ENCODE measurements around the gene SPATA13. TPM values are rescaled to one million over a fixed set of nuclear protein-coding genes. Genes with fewer than 3 reads are reported as not detected.

Gene SPATA13
- total and polyA plus RNA-seq, 2 donors (not counting 1 experiment from before 2014, with no cell fraction given): 11.6 to 24.6 TPM

DNA sequence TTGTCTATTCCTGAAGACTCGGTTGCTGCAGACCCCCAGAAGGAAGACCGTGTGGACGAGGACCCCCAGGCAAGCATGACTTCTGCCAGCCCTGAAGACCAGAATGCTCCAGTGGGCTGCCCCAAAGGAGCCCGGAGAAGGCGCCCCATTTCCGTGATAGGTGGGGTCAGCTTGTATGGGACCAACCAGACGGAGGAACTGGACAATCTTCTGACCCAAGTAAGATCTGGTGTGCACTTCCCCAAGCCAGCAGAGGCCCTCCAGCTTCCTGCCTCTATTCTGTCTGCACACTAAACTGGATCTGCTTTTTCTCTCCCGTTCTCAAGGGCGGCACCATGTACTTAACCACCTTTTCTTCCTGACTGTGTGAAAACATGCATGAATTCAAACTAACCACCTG is 89.1 kb downstream of the SPATA13 start:
- no peak for DNase-seq (ENCODE audit: low read depth in 2 of 2)
- Histone ChIP-seq H2AFZ (ENCODE audit: low read length) (no peak overlapping the region), H3K79me2 (ENCODE audit: control insufficient read depth, insufficient read depth, low read length) (no peaks in the 10 kb centered on the region), H3K9ac (ENCODE audit: insufficient read depth, low read length) (no peak overlapping the region), H3K9me3 (ENCODE audit: control insufficient read depth, insufficient read depth, low read depth, low read length) (no peaks in the 10 kb centered on the region), H3K4me1 (ENCODE audit: control insufficient read depth, extremely low read depth, insufficient read depth, low read length) (no peaks in the 10 kb centered on the region), H3K27ac (ENCODE audit: insufficient read depth, low read length) (no peak overlapping the region), H3K4me3 (replicated peaks in 1 of 4; ENCODE audit: control extremely low read depth in 1 of 4, insufficient read depth in 1 of 4, low read depth in 3 of 4, low read length in 4 of 4) (no peak overlapping the region), H4K20me1 (ENCODE audit: control insufficient read depth, extremely low read depth, insufficient read depth, low read length) (no peaks in the 10 kb centered on the region), H3K36me3 (ENCODE audit: control insufficient read depth, insufficient read depth, low read length) (no peaks in the 10 kb centered on the region), H3K27me3 (ENCODE audit: control insufficient read depth, insufficient read depth, low read length) (no peaks in the 10 kb centered on the region), H3K4me2 (ENCODE audit: extremely low read depth, insufficient read depth, low read length) (no peak overlapping the region)
- TF ChIP-seq EZH2 (IDR thresholded peaks at IDR 0.05; ENCODE audit: low read length, missing control alignments): no peak
- TF ChIP-seq, protein P1, sequence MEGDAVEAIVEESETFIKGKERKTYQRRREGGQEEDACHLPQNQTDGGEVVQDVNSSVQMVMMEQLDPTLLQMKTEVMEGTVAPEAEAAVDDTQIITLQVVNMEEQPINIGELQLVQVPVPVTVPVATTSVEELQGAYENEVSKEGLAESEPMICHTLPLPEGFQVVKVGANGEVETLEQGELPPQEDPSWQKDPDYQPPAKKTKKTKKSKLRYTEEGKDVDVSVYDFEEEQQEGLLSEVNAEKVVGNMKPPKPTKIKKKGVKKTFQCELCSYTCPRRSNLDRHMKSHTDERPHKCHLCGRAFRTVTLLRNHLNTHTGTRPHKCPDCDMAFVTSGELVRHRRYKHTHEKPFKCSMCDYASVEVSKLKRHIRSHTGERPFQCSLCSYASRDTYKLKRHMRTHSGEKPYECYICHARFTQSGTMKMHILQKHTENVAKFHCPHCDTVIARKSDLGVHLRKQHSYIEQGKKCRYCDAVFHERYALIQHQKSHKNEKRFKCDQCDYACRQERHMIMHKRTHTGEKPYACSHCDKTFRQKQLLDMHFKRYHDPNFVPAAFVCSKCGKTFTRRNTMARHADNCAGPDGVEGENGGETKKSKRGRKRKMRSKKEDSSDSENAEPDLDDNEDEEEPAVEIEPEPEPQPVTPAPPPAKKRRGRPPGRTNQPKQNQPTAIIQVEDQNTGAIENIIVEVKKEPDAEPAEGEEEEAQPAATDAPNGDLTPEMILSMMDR (conservative IDR thresholded peaks at IDR 0.05 in 1 of 2, IDR thresholded peaks at IDR 0.05 in 1 of 2; ENCODE audit: low read depth in 1 of 2, low read length in 2 of 2): no peak

DNA sequence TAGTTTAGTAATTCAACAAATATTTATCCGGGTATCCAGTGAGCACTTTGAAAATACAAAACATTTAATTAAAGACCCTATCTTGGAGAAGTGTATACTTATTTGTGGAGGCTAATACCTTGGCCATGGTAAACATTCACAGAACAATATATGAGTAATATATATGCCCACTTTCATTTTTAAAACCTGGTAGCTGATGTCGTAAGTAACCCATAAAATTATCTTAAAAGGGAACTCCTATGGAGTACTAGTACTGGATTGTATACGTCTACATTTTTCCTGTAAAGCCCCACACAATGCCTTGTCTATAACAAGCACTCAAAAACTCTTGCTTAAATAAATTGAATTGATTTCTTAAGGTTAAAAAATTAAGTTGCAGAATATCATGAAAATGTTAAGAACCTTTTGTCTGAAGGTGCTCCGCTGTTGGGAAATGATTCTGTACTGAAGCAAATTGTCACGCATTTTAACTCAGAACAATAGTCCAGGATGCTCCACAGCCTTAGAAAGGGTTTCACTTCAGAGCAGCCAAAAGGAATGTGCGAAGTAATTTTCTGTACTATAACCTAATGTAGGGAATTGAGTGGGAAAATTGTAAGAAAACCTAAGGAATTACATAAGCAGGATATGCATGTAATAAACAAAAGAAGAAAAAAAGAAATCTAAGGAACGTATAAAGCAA is 90.0 kb downstream of the SPATA13 start:
- no peaks in the 10 kb centered on the region for H3K4me1 ChIP-seq (ENCODE audit: control insufficient read depth, extremely low read depth, insufficient read depth, low read length)
- no peaks in the 10 kb centered on the region for H3K27me3 ChIP-seq (ENCODE audit: control insufficient read depth, insufficient read depth, low read length)
- no peak overlapping the region for H3K4me2 ChIP-seq (ENCODE audit: extremely low read depth, insufficient read depth, low read length)
- H3K4me3 ChIP-seq (replicated peaks in 1 of 4; ENCODE audit: control extremely low read depth in 1 of 4, insufficient read depth in 1 of 4, low read depth in 3 of 4, low read length in 4 of 4): no peak overlapping the region
- DNase-seq (ENCODE audit: low read depth in 2 of 2): no peak
- no peaks in the 10 kb centered on the region for H4K20me1 ChIP-seq (ENCODE audit: control insufficient read depth, extremely low read depth, insufficient read depth, low read length)
- H3K79me2 ChIP-seq (ENCODE audit: control insufficient read depth, insufficient read depth, low read length): no peaks in the 10 kb centered on the region
- H3K9me3 ChIP-seq (ENCODE audit: control insufficient read depth, insufficient read depth, low read depth, low read length): no peaks in the 10 kb centered on the region
- no peak overlapping the region for H2AFZ ChIP-seq (ENCODE audit: low read length)
- H3K9ac ChIP-seq (ENCODE audit: insufficient read depth, low read length): no peak overlapping the region
- TF ChIP-seq, protein P1 (conservative IDR thresholded peaks at IDR 0.05 in 1 of 2, IDR thresholded peaks at IDR 0.05 in 1 of 2; ENCODE audit: low read depth in 1 of 2, low read length in 2 of 2): no peak
- TF ChIP-seq EZH2 (IDR thresholded peaks at IDR 0.05; ENCODE audit: low read length, missing control alignments): no peak
- peaks cover 2% of the 10 kb centered on the region for H3K36me3 ChIP-seq (ENCODE audit: control insufficient read depth, insufficient read depth, low read length)
- H3K27ac ChIP-seq (ENCODE audit: insufficient read depth, low read length): no peak overlapping the region

DNA sequence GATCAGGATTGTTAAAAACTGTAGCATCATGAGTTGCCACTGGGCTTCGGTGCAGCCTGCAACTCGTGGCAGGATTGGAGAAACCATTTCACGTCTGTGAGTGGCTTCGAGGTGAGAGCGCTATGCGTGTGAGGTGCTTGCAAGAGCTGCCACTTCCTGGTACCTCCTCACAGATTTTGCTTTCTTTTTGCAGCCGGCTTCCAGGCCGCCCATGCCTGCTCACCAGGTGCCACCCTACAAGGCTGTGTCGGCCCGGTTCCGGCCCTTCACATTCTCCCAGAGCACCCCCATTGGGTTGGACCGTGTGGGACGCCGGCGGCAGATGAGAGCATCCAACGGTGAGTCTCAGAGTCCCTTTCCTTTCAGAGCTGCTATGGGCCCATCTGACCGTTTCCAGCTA is 91.0 kb downstream of the SPATA13 start:
- no peaks in the 10 kb centered on the region for H3K79me2 ChIP-seq (ENCODE audit: control insufficient read depth, insufficient read depth, low read length)
- no peak overlapping the region for H3K4me3 ChIP-seq (replicated peaks in 1 of 4; ENCODE audit: control extremely low read depth in 1 of 4, insufficient read depth in 1 of 4, low read depth in 3 of 4, low read length in 4 of 4)
- H3K4me1 ChIP-seq (ENCODE audit: control insufficient read depth, extremely low read depth, insufficient read depth, low read length): no peaks in the 10 kb centered on the region
- TF ChIP-seq, protein P1 (conservative IDR thresholded peaks at IDR 0.05 in 1 of 2, IDR thresholded peaks at IDR 0.05 in 1 of 2; ENCODE audit: low read depth in 1 of 2, low read length in 2 of 2): no peak
- TF ChIP-seq EZH2 (IDR thresholded peaks at IDR 0.05; ENCODE audit: low read length, missing control alignments): no peak
- no peak overlapping the region for H3K4me2 ChIP-seq (ENCODE audit: extremely low read depth, insufficient read depth, low read length)
- no peak for DNase-seq (ENCODE audit: low read depth in 2 of 2)
- H3K36me3 ChIP-seq (ENCODE audit: control insufficient read depth, insufficient read depth, low read length): peaks cover 2% of the 10 kb centered on the region
- no peak overlapping the region for H2AFZ ChIP-seq (ENCODE audit: low read length)
- H3K9me3 ChIP-seq (ENCODE audit: control insufficient read depth, insufficient read depth, low read depth, low read length): no peaks in the 10 kb centered on the region
- no peak overlapping the region for H3K9ac ChIP-seq (ENCODE audit: insufficient read depth, low read length)
- H4K20me1 ChIP-seq (ENCODE audit: control insufficient read depth, extremely low read depth, insufficient read depth, low read length): no peaks in the 10 kb centered on the region
- no peak overlapping the region for H3K27ac ChIP-seq (ENCODE audit: insufficient read depth, low read length)
- no peaks in the 10 kb centered on the region for H3K27me3 ChIP-seq (ENCODE audit: control insufficient read depth, insufficient read depth, low read length)

Measured in fibroblast of lung (primary cell).